Measurements from ENCODE around the gene FHL3. TPM values are rescaled to one million over a fixed set of nuclear protein-coding genes. Genes with fewer than 3 reads are reported as not detected.

FHL3 gene, protein sequence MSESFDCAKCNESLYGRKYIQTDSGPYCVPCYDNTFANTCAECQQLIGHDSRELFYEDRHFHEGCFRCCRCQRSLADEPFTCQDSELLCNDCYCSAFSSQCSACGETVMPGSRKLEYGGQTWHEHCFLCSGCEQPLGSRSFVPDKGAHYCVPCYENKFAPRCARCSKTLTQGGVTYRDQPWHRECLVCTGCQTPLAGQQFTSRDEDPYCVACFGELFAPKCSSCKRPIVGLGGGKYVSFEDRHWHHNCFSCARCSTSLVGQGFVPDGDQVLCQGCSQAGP
- 89.5 and 106 TPM in 2 replicates for total RNA-seq (2021)
- percentile 79 among the genes with signal in this experiment for Bru-seq, nascent RNA
- percentile 80 among the genes with signal in this experiment for BruChase-seq, experiment 1, labeled RNA remaining after a 2-hour chase
- percentile 84 among the genes with signal in this experiment for BruChase-seq, experiment 2, labeled RNA remaining after a 6-hour chase
- long read RNA-seq, transcript FHL3-203 (6 exons, 1,091 nt): minor isoform, 14 of 110 reads
- long read RNA-seq, transcript FHL3-201 (6 exons, 1,647 nt): major isoform, 75 of 110 reads
- long read RNA-seq, partial matches to known transcripts: 6 of 110 reads
- long read RNA-seq, other reads (novel, unspliced or antisense): 13 of 110 reads

DNA sequence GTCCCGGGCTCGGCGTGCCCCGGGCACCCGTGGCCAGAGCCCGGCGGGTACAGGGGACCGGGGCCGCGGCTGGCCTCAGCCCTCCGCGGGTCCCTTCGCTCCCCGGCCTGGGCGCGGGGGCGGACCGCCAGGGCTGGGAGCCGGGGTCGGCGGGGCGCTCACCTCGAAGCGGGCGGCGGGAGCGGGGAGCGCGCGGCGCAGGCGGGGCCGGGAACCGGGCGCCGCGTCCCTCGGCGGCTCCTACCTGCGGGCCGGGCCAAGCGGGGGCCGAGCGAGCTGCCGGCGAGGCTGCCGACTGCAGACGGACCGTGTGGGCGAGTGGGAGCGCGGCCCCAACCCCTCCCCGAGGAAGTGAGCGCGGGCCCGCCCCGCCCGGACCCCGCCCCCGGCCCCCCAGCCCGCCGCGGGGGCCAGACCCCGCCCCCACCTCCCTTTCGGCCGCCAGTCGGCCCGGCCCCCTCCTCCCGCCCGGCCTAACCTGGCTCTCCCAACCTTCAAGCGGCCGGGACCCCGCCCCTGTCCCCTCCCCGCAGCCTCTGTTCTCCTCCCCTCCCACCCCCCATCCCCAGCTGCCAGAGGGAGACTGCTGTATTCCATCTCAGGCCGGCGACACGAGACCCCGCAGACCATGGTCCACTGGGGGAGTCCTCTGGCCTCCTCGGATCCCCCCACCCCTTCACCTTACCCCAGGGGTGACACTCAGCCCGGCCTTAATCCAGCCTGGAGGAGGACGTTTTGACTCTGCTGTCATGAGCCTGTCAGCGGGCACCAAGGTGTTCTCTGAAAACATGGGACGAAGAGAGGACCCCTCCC lies at the start of gene FHL3:
Gene FHL3, minus strand, starts transcription at position 320 of the 813 bp plus-strand sequence. CDS start 6,102 bp downstream, outside the sequence.
- intact Hi-C loops (cut with micrococcal nuclease; ENCODE audit: unreplicated experiment): no loop called here
- CTCF ChIA-PET: no interaction called here
- Histone ChIP-seq H3K4me1 (ENCODE audit: insufficient read depth, low read length, poor library complexity, severe bottlenecking) (peaks cover 44% of the 10 kb centered on the region), H3K27ac (ENCODE audit: low read depth, low read length, poor library complexity, severe bottlenecking) (peak within 1 kb of the TSS; percentile 94), H3K27me3 (replicated peaks; ENCODE audit: insufficient read depth, low read depth, low read length, poor library complexity) (no peaks in the 10 kb centered on the region), H3K36me3 (ENCODE audit: insufficient read depth, low read length, poor library complexity, severe bottlenecking) (no peaks in the 10 kb centered on the region), H3K4me3 (ENCODE audit: low read depth, low read length, poor library complexity, severe bottlenecking) (peak within 1 kb of the TSS; percentile 85), H3K9me3 (ENCODE audit: low read depth, low read length, poor library complexity, severe bottlenecking) (no peaks in the 10 kb centered on the region)
- peak; percentile 82 for DNase-seq (ENCODE audit: low spot score)
- POLR2A ChIA-PET (ENCODE audit: low non-redundant PET): no interaction called here
- no peak for TF ChIP-seq CTCF (conservative IDR thresholded peaks at IDR 0.05; ENCODE audit: low read depth, low read length)
- no peak for TF ChIP-seq EZH2 (IDR thresholded peaks at IDR 0.05; ENCODE audit: borderline replicate concordance, low read depth, low read length, poor library complexity, severe bottlenecking)
- BruUV-seq (replicated peaks): no TSS peak

DNA sequence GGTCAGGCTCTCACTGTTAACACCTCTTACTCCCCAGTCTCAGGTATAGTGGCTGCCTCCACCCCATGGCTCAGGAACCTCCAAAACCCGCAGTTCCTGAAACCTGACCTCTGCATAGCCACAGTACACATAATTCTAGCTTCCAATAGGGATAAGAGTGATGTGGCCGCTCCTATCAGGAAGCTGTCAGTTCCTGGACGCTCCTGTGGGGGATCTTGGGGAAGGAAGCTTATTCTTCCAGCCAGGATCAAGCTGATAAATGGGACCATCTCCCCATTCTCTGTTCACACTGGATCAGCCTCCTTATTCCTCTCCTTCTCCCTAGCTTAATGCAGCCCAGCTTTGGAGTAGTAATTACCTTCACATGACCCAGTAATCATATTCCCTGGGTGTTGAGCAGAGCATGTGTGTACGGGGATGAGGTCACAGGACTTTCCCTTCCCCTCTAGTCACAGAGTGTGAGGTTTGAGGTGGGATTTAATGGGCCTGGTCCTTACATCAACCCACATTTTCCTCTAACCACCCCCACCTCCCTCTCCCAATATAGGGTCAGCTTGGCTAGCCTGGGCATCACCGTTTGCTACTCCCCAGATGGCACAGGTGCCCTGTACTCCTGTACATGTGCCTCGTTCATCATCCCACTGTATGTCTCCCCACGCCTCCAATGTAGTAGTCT lies 48.2 kb upstream of the FHL3 start:
- no peaks in the 10 kb centered on the region for H3K9me3 ChIP-seq (ENCODE audit: low read depth, low read length, poor library complexity, severe bottlenecking)
- H3K27me3 ChIP-seq (replicated peaks; ENCODE audit: insufficient read depth, low read depth, low read length, poor library complexity): no peaks in the 10 kb centered on the region
- POLR2A ChIA-PET (ENCODE audit: low non-redundant PET): no interaction called here
- H3K27ac ChIP-seq (ENCODE audit: low read depth, low read length, poor library complexity, severe bottlenecking): peak overlapping the region; percentile 59
- no TSS peak for BruUV-seq (replicated peaks)
- peaks cover 62% of the 10 kb centered on the region for H3K4me1 ChIP-seq (ENCODE audit: insufficient read depth, low read length, poor library complexity, severe bottlenecking)
- CTCF ChIA-PET: interaction anchor here (1.0 kb wide), 1 partner anchor 18 kb away, joined by 5 read pairs; no protein-coding TSS in a partner anchor
- intact Hi-C loops (cut with micrococcal nuclease; ENCODE audit: unreplicated experiment): no loop called here
- DNase-seq (ENCODE audit: low spot score): no peak
- TF ChIP-seq CTCF (conservative IDR thresholded peaks at IDR 0.05; ENCODE audit: low read depth, low read length): no peak
- no peak for TF ChIP-seq EZH2 (IDR thresholded peaks at IDR 0.05; ENCODE audit: borderline replicate concordance, low read depth, low read length, poor library complexity, severe bottlenecking)
- H3K36me3 ChIP-seq (ENCODE audit: insufficient read depth, low read length, poor library complexity, severe bottlenecking): no peaks in the 10 kb centered on the region
- H3K4me3 ChIP-seq (ENCODE audit: low read depth, low read length, poor library complexity, severe bottlenecking): peak overlapping the region; percentile 27

Data from A673 (cell line).